Neuronal stem cell (in vitro differentiated cells): Measurements from ENCODE around the gene C19orf53.

Experiments used
- DNase-seq: peaks from one replicate; pipeline ENCODE4 v3.0.0-alpha.2; 2013; ENCODE audit warnings: low spot score
- H2AFZ ChIP-seq: one replicate; pipeline ENCODE4 v1.6.1; 2013; ENCODE audit warnings: mild to moderate bottlenecking, low read length, inconsistent platforms
- H2AK5ac ChIP-seq: 2 replicates; pipeline ENCODE4 v1.6.1; 2013; ENCODE audit warnings: low read depth, mild to moderate bottlenecking, inconsistent platforms, low read length, moderate library complexity, mixed read lengths
- H2BK120ac ChIP-seq: 2 replicates; pipeline ENCODE4 v1.6.1; 2013; ENCODE audit warnings: low read depth, mild to moderate bottlenecking, inconsistent platforms, low read length, moderate library complexity, mixed read lengths
- H2BK12ac ChIP-seq: one replicate; pipeline ENCODE4 v1.6.1; 2013; ENCODE audit warnings: low read length, inconsistent platforms
- H2BK15ac ChIP-seq: 2 replicates; pipeline ENCODE4 v1.6.1; 2013; ENCODE audit warnings: mild to moderate bottlenecking, low read length, inconsistent platforms, mixed read lengths
- H2BK5ac ChIP-seq: one replicate; pipeline ENCODE4 v1.6.1; 2013; ENCODE audit warnings: inconsistent platforms, mild to moderate bottlenecking, low read length, moderate library complexity
- H3K14ac ChIP-seq: one replicate; pipeline ENCODE4 v1.6.1; 2013; ENCODE audit warnings: low read length, inconsistent platforms
- H3K18ac ChIP-seq: 2 replicates; pipeline ENCODE4 v1.6.1; 2013; ENCODE audit warnings: low read length, inconsistent platforms
- H3K23ac ChIP-seq: 2 replicates; pipeline ENCODE4 v1.6.1; 2013; ENCODE audit warnings: low read depth, mild to moderate bottlenecking, mixed read lengths, low read length, inconsistent platforms; ENCODE audit not compliant: poor library complexity
- H3K27ac ChIP-seq: replicated peaks from 3 replicates; pipeline ENCODE4 v1.5.1; 2013; ENCODE audit warnings: low read length, inconsistent platforms
- H3K27me3 ChIP-seq, 3 experiments: 2 replicates each; pipeline ENCODE4 v1.6.1; 2013; ENCODE audit warnings: low read length in 3 of 3, mild to moderate bottlenecking in 2 of 3, inconsistent platforms in 1 of 3, low read depth in 1 of 3, mixed read lengths in 1 of 3, moderate library complexity in 1 of 3; ENCODE audit not compliant: control insufficient read depth in 3 of 3, insufficient read depth in 3 of 3
- H3K36me3 ChIP-seq, 2 donors: replicated peaks in 1 of 2; 2 replicates each; pipeline ENCODE4 v1.6.1; 2013; ENCODE audit warnings: low read length in 2 of 2; ENCODE audit not compliant: control insufficient read depth in 2 of 2, insufficient read depth in 2 of 2
- H3K4ac ChIP-seq: 2 replicates; pipeline ENCODE4 v1.6.1; 2013; ENCODE audit warnings: inconsistent platforms, mild to moderate bottlenecking, low read length, moderate library complexity
- H3K4me1 ChIP-seq, 2 donors: 1 replicate in 1 of 2; 2 replicates in 1 of 2; pipeline ENCODE4 v1.6.1; 2013; ENCODE audit warnings: low read length in 2 of 2, low read depth in 1 of 2; ENCODE audit not compliant: control insufficient read depth in 2 of 2, insufficient read depth in 1 of 2
- H3K4me2 ChIP-seq: one replicate; pipeline ENCODE4 v1.6.1; 2013; ENCODE audit warnings: mild to moderate bottlenecking, low read length, inconsistent platforms; ENCODE audit not compliant: insufficient read depth, poor library complexity, severe bottlenecking
- H3K4me3 ChIP-seq, 2 donors: 2 replicates each; pipeline ENCODE4 v1.5.1; 2013; ENCODE audit warnings: low read length in 2 of 2, mild to moderate bottlenecking in 2 of 2, inconsistent platforms in 1 of 2, moderate library complexity in 1 of 2
- H3K79me1 ChIP-seq: one replicate; pipeline ENCODE4 v1.6.1; 2013; ENCODE audit warnings: low read depth, mild to moderate bottlenecking, inconsistent platforms, low read length, moderate library complexity
- H3K9ac ChIP-seq: one replicate; pipeline ENCODE4 v1.6.1; 2013; ENCODE audit warnings: mild to moderate bottlenecking, low read depth, low read length, inconsistent platforms; ENCODE audit not compliant: poor library complexity
- H3K9me3 ChIP-seq, 2 donors: replicated peaks in 1 of 2; 2 replicates each; pipeline versions ENCODE3 to v1.6.1; 2013; ENCODE audit warnings: low read length in 2 of 2, mild to moderate bottlenecking in 2 of 2, inconsistent platforms in 1 of 2, low read depth in 1 of 2, mixed read lengths in 1 of 2, moderate library complexity in 1 of 2; ENCODE audit not compliant: control insufficient read depth in 2 of 2, insufficient read depth in 1 of 2
- H4K8ac ChIP-seq: one replicate; pipeline ENCODE4 v1.6.1; 2013; ENCODE audit warnings: low read depth, mild to moderate bottlenecking, inconsistent platforms, low read length, moderate library complexity
- H4K91ac ChIP-seq: one replicate; pipeline ENCODE4 v1.6.1; 2013; ENCODE audit warnings: low read length, low read depth, mild to moderate bottlenecking, inconsistent platforms; ENCODE audit not compliant: poor library complexity
- WGBS, 2 donors: extraction: QIAGEN DNeasy Blood & Tissue Kit; methylation state at CpG; one replicate each; pipeline ENCODE4 v1.1.7; 2013; ENCODE audit warnings: missing lambda C conversion rate in 2 of 2, mixed read lengths in 1 of 2; ENCODE audit not compliant: insufficient read length in 2 of 2, insufficient replicate concordance in 1 of 2; ENCODE audit errors: extremely low coverage in 2 of 2; 5-methylcytosine and 5-hydroxymethylcytosine counted together

The C19orf53 gene

DNA sequence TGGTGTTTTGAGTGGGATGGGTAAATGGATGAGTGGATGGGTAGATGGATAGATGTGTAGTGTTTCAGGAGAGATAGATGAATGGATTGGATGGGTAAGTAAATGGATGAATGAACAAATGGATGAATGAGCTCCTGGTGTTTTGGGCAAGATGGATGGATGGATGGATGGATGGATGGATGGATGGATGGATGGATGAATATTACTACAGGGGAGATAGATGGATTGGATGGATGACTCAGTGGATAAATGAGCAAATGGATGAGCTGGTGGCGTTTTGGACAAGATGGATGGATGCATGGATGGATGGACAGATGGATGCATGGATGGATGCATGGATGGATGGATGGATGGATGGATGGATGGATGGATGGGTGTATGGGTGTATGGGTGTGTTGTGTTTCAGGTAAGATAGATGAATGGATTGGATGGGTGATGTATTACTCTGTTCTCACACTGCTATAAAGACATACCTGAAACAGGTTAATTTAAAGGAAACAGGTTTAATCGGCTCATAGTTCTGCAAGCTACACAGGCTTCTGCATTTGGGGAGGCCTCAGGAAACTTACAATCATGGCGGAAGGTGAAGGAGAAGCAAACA, 33.3 kb downstream of the C19orf53 start:
- Histone ChIP-seq H3K27me3 (no peaks in the 10 kb centered on the region), H4K91ac (no peak overlapping the region), H3K9me3 (no peaks in the 10 kb centered on the region)

DNA sequence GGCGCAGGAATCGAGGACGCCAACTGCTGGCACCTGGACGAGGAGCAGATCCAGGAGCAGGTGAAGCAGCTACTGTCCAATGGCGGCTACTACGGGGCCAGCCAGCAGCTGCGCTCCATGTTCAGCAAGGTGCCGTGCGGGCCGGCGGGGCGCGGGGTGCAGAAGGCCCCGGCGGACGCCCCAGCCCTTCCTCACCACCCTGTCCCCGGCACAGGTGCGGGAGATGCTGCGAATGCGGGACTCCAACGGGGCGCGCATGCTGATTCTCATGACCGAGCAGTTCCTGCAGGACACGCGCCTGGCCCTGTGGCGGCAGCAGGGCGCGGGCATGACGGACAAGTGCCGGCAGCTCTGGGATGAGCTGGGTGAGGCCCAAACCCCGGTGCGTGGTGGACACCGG, 34.6 kb downstream of the C19orf53 start:
- Histone ChIP-seq H3K14ac (no peak overlapping the region), H2AK5ac (no peak overlapping the region), H3K27ac (no peak overlapping the region), H2BK12ac (no peak overlapping the region), H2BK120ac (no peak overlapping the region), H3K4ac (no peak overlapping the region), H3K9ac (no peak overlapping the region), H3K4me2 (no peak overlapping the region), H2BK5ac (no peak overlapping the region), H3K18ac (no peak overlapping the region), H3K4me1 (peaks cover 0 to 1% of the 10 kb centered on the region in 2 donors), H2BK15ac (no peak overlapping the region), H3K36me3 (peaks cover 46 to 77% of the 10 kb centered on the region in 2 donors), H3K79me1 (peaks cover 6% of the 10 kb centered on the region), H3K27me3 (no peaks in the 10 kb centered on the region), H3K23ac (no peak overlapping the region), H3K9me3 (no peaks in the 10 kb centered on the region), H2AFZ (no peak overlapping the region), H3K4me3 (no peak overlapping the region), H4K8ac (no peak overlapping the region), H4K91ac (no peak overlapping the region)
- no CpG with 5 or more reads among the region's 34 CpGs for WGBS, 2 donors
- DNase-seq = no peak

More for the DNA sequence above, 33.3 kb downstream of the C19orf53 start:
- no CpG with 5 or more reads among the region's 3 CpGs for WGBS, 2 donors
- no peak overlapping the region for H3K14ac ChIP-seq
- peaks cover 43 to 72% of the 10 kb centered on the region in 2 donors for H3K36me3 ChIP-seq
- H3K27ac ChIP-seq = no peak overlapping the region
- no peak overlapping the region for H3K4ac ChIP-seq
- H2AK5ac ChIP-seq = no peak overlapping the region
- peaks cover 0 to 1% of the 10 kb centered on the region in 2 donors for H3K4me1 ChIP-seq
- no peak overlapping the region for H2AFZ ChIP-seq
- peaks cover 7% of the 10 kb centered on the region for H3K79me1 ChIP-seq
- H3K18ac ChIP-seq = no peak overlapping the region
- no peak overlapping the region for H2BK15ac ChIP-seq
- no peak overlapping the region for H3K4me3 ChIP-seq
- no peak overlapping the region for H4K8ac ChIP-seq
- no peak overlapping the region for H2BK5ac ChIP-seq
- no peak overlapping the region for H3K23ac ChIP-seq
- no peak overlapping the region for H2BK12ac ChIP-seq
- no peak overlapping the region for H2BK120ac ChIP-seq
- H3K4me2 ChIP-seq = no peak overlapping the region
- no peak for DNase-seq
- H3K9ac ChIP-seq = no peak overlapping the region

DNA sequence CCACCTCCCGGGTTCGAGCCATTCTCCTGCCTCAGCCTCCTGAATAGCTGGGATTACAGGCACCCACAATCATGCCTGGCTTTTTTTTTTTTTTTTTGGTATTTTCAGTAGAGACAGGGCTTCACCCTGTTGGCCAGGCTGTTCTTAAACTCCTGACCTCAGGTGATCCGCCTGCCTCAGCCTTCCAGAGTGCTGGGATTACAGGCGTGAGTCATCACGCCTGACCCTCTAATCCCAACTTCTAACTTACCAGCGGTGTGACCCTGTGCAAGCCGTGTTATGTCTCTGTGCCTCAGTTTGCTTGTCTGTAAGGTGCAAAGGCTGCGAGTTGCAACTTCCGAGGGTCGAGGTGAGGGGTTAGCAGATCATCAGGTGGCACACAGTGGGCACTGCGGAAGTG, 38.3 kb downstream of the C19orf53 start:
- peaks cover 33 to 84% of the 10 kb centered on the region in 2 donors for H3K36me3 ChIP-seq
- H3K9ac ChIP-seq = no peak overlapping the region
- H3K79me1 ChIP-seq = no peaks in the 10 kb centered on the region
- no peak overlapping the region for H3K4me2 ChIP-seq
- no peak overlapping the region for H3K14ac ChIP-seq
- H2AK5ac ChIP-seq = no peak overlapping the region
- no peaks in the 10 kb centered on the region for H3K27me3 ChIP-seq
- no peaks in the 10 kb centered on the region for H3K9me3 ChIP-seq
- peak overlapping the region; percentile 96 for H4K8ac ChIP-seq
- no peak overlapping the region for H2BK15ac ChIP-seq
- H3K4ac ChIP-seq = no peak overlapping the region
- H4K91ac ChIP-seq = no peak overlapping the region
- no peak overlapping the region for H3K4me3 ChIP-seq
- no peak overlapping the region for H3K27ac ChIP-seq
- H3K18ac ChIP-seq = no peak overlapping the region
- no peak overlapping the region for H2AFZ ChIP-seq
- no peak overlapping the region for H2BK120ac ChIP-seq
- H3K23ac ChIP-seq = peak overlapping the region; percentile 65
- H2BK12ac ChIP-seq = no peak overlapping the region
- no CpG with 5 or more reads among the region's 11 CpGs for WGBS, 2 donors
- H2BK5ac ChIP-seq = no peak overlapping the region
- H3K4me1 ChIP-seq = peaks cover 0 to 6% of the 10 kb centered on the region in 2 donors
- DNase-seq = no peak

DNA sequence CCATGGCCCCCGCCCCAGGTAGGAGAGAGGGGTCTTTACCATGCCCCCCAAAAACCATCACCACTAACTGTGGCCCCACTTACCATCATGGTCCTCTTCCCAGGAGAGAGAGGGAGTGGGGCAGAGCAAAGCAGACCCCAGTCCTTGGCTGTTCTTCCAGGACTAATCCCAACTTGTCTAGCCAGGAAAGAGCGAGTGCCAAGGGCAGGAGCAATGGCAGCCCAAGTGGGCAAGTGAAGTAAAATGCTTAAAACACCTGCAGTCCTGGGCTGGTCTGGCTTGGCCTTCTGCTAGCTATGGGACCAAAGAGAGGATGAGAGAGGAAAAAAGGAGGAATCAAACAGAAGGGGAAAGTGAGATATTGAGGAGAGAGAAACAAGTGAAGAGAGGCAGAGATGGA, 38.9 kb downstream of the C19orf53 start:
- Histone ChIP-seq H3K9ac (no peak overlapping the region), H3K23ac (no peak overlapping the region), H2AK5ac (no peak overlapping the region), H3K36me3 (peaks cover 29 to 83% of the 10 kb centered on the region in 2 donors), H2BK5ac (no peak overlapping the region), H2BK120ac (no peak overlapping the region), H3K27ac (no peak overlapping the region), H3K4me3 (no peak overlapping the region), H3K79me1 (no peaks in the 10 kb centered on the region), H3K4ac (no peak overlapping the region), H3K27me3 (no peaks in the 10 kb centered on the region), H2BK15ac (no peak overlapping the region), H3K4me2 (no peak overlapping the region), H3K4me1 (peaks cover 0 to 9% of the 10 kb centered on the region in 2 donors), H4K8ac (peak overlapping the region; percentile 96), H2BK12ac (no peak overlapping the region), H3K9me3 (no peaks in the 10 kb centered on the region), H3K18ac (no peak overlapping the region), H3K14ac (no peak overlapping the region), H4K91ac (no peak overlapping the region), H2AFZ (no peak overlapping the region)
- WGBS, 2 donors = no CpG with 5 or more reads among the region's 2 CpGs
- no peak for DNase-seq
